K562 (cell line): Measurements from ENCODE around the gene ZSWIM4. TPM values are rescaled to one million over a fixed set of nuclear protein-coding genes. Genes with fewer than 3 reads are reported as not detected.
A peak's percentile ranks its signal among the peaks of the same experiment; 100 is the strongest.

Experiments used
- CBX3 ChIP-seq, 2 experiments: IDR thresholded peaks; 1 replicate in 1 of 2; 2 replicates in 1 of 2; pipeline ENCODE4 v1.6.1; 2012; ENCODE audit warnings: inconsistent platforms in 2 of 2, low read length in 2 of 2, borderline replicate concordance in 1 of 2, control low read depth in 1 of 2
- CREM ChIP-seq: IDR thresholded peaks from 2 replicates; pipeline ENCODE4 v1.6.1; 2014; ENCODE audit warnings: antibody characterized with exemption, low read depth
- GABPB2 ChIP-seq: fragments of 250-450 bp; sonication (Bioruptor Pico); conservative IDR thresholded peaks from 2 replicates; pipeline ENCODE4 v1.5.1; 2021; ENCODE audit warnings: mild to moderate bottlenecking
- JUN ChIP-seq, 2 experiments: sonication (generic) in 1 of 2; formaldehyde crosslinking in 1 of 2; IDR thresholded peaks; 2 replicates each; pipeline versions ENCODE4 v1.6.1 to v1.8.0; 2012 to 2022; ENCODE audit warnings: borderline replicate concordance in 2 of 2, mild to moderate bottlenecking in 2 of 2, improper control_type of control experiment in 1 of 2, low read depth in 1 of 2, low read length in 1 of 2, missing genetic modification reagents in 1 of 2
- KAT7 ChIP-seq: sonication (generic); formaldehyde crosslinking; IDR thresholded peaks from 2 replicates; pipeline ENCODE4 v1.8.0; 2022; ENCODE audit warnings: missing genetic modification reagents, mild to moderate bottlenecking, borderline replicate concordance
- KDM5B ChIP-seq: fragments of 200-600 bp; sonication (generic); IDR thresholded peaks from 2 replicates; pipeline ENCODE4 v1.6.1; 2012; ENCODE audit warnings: low read depth, mild to moderate bottlenecking, moderate library complexity, low read length, control low read depth, inconsistent platforms; ENCODE audit not compliant: insufficient replicate concordance
- LEF1 ChIP-seq: fragments of 450-650 bp; IDR thresholded peaks from 2 replicates; pipeline ENCODE4 v1.6.1; 2016; ENCODE audit warnings: mild to moderate bottlenecking
- MECOM ChIP-seq: fragments of 250-450 bp; sonication (Bioruptor Pico); IDR thresholded peaks from 2 replicates; pipeline ENCODE4 v1.8.0; 2022; ENCODE audit warnings: inconsistent platforms
- POLR2G ChIP-seq: fragments of 200-400 bp; formaldehyde crosslinking; IDR thresholded peaks from 2 replicates; pipeline ENCODE4 v1.6.1; 2017; ENCODE audit warnings: low read depth, mild to moderate bottlenecking, antibody characterized with exemption, low read length, moderate library complexity
- SREBF2 ChIP-seq: sonication (generic); formaldehyde crosslinking; IDR thresholded peaks from 2 replicates; pipeline ENCODE4 v1.4.0; 2020; ENCODE audit warnings: mild to moderate bottlenecking, missing genetic modification reagents
- SUPT5H ChIP-seq: fragments of 450-650 bp; IDR thresholded peaks from 2 replicates; pipeline ENCODE4 v1.6.1; 2016
- ZKSCAN1 ChIP-seq: fragments of 150-350 bp; IDR thresholded peaks from 2 replicates; pipeline ENCODE4 v1.6.1; 2016; ENCODE audit warnings: low read depth, low read length
- ZNF133 ChIP-seq: fragments of 250-450 bp; sonication (Bioruptor Pico); IDR thresholded peaks from 2 replicates; pipeline ENCODE4 v1.4.0; 2020; ENCODE audit warnings: mild to moderate bottlenecking
- ZNF551 ChIP-seq: fragments of 250-450 bp; sonication (Bioruptor Pico); IDR thresholded peaks from 2 replicates; pipeline ENCODE4 v1.5.0; 2021; ENCODE audit warnings: mild to moderate bottlenecking, moderate library complexity
- ZNF75A ChIP-seq: fragments of 450-650 bp; formaldehyde crosslinking; IDR thresholded peaks from 2 replicates; pipeline ENCODE4 v1.4.0; 2020; ENCODE audit warnings: mild to moderate bottlenecking
- polyA plus RNA-seq, 8 experiments: library from polyadenylated mRNA; depleted of rRNA in 4 of 8; stranded (reverse) in 5 of 8; unstranded in 3 of 8; fragments of >200 nt; fragmentation: Nextera tagmentation in 2 of 8; fragmentation: Illumina TruSeq in 1 of 8; extraction: Ambion mirVana in 2 of 8; extraction: Trizol in 1 of 8; gene quantifications; 2 replicates each; pipeline versions ENCODE4 v1.2.1 to v1.2.3, GENCODE V29; 2011 to 2014; ENCODE audit warnings: inconsistent platforms in 1 of 8, missing spikeins in 1 of 8
- total RNA-seq, 7 experiments: library from RNA; depleted of rRNA in 6 of 7; stranded (reverse); fragments of >200 nt in 6 of 7; fragmentation: Illumina TruSeq in 2 of 7; extraction: Trizol in 2 of 7; gene quantifications; 2 replicates each; pipeline versions ENCODE4 v1.2.1 to v1.2.3, GENCODE V29; 2011 to 2021; ENCODE audit warnings: low replicate concordance in 1 of 7
- TF ChIP-seq, protein P1 (sequence below): fragments of 200-800 bp; sonication (Bioruptor generic); IDR thresholded peaks from 2 replicates; pipeline ENCODE4 v1.6.1; 2016; ENCODE audit warnings: missing genetic modification characterization, missing compliant biosample characterization
- TF ChIP-seq, protein P2 (sequence below): fragments of 250-450 bp; sonication (Bioruptor Pico); IDR thresholded peaks from 2 replicates; pipeline ENCODE4 v1.8.0; 2022; ENCODE audit warnings: moderate library complexity, mild to moderate bottlenecking, inconsistent platforms
- TF ChIP-seq, protein P3 (sequence below): sonication (generic); formaldehyde crosslinking; IDR thresholded peaks from 2 replicates; pipeline ENCODE4 v1.8.0; 2022; ENCODE audit warnings: mild to moderate bottlenecking, low read depth, missing genetic modification reagents
- TF ChIP-seq, protein P4 (sequence below): fragments of 200-800 bp; sonication (Bioruptor generic); IDR thresholded peaks from 2 replicates; pipeline ENCODE4 v1.6.1; 2017; ENCODE audit warnings: missing genetic modification characterization, missing compliant biosample characterization

ZSWIM4 gene
- total and polyA plus RNA-seq, 9 of the 15 experiments (the other 6 are each of a cell fraction or from before 2014, with no cell fraction given): 0.25 to 3.7 (median 0.79) TPM; not detected in 2

DNA sequence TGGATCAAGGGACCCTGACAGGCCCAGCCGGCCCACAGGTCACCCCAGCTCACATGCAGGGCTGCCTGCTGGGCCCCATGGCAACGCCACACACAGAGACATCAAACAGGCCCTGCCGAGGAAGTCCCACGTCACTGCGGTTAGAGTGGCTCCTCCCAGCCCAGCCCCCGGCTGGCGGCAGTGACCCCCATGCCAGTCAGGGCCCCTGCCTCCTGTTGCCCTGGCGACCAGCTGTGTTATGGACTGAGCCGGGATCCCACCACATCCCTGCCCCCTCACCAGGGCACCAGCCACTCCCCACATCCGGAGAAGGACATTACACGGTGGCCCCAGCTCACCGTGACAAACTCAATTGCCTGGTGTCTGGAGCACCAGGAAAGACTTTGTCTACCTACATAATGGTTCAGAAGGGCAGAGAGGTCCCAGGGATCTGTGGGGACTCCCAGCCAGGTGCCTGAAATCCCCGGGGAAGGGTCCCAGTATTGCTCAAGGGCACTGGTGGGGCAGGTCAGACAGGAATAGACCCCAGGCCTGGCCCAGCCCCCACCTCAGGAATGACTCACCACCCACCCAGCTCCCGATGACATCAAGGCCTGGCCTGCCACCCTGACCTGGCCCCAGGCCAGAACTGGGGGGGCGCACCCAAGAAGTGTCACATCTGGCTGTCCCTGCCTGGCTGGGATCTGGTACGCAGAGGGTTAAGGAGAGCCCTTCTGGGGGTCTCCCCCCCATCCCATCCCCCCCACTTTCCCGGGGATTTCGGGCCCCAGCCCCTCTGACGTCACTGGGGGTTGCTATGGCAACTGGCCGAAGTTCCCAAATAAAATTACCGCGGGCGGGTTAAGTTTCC, 51.5 kb downstream of the ZSWIM4 start (continued):
- TF ChIP-seq, protein P1, sequence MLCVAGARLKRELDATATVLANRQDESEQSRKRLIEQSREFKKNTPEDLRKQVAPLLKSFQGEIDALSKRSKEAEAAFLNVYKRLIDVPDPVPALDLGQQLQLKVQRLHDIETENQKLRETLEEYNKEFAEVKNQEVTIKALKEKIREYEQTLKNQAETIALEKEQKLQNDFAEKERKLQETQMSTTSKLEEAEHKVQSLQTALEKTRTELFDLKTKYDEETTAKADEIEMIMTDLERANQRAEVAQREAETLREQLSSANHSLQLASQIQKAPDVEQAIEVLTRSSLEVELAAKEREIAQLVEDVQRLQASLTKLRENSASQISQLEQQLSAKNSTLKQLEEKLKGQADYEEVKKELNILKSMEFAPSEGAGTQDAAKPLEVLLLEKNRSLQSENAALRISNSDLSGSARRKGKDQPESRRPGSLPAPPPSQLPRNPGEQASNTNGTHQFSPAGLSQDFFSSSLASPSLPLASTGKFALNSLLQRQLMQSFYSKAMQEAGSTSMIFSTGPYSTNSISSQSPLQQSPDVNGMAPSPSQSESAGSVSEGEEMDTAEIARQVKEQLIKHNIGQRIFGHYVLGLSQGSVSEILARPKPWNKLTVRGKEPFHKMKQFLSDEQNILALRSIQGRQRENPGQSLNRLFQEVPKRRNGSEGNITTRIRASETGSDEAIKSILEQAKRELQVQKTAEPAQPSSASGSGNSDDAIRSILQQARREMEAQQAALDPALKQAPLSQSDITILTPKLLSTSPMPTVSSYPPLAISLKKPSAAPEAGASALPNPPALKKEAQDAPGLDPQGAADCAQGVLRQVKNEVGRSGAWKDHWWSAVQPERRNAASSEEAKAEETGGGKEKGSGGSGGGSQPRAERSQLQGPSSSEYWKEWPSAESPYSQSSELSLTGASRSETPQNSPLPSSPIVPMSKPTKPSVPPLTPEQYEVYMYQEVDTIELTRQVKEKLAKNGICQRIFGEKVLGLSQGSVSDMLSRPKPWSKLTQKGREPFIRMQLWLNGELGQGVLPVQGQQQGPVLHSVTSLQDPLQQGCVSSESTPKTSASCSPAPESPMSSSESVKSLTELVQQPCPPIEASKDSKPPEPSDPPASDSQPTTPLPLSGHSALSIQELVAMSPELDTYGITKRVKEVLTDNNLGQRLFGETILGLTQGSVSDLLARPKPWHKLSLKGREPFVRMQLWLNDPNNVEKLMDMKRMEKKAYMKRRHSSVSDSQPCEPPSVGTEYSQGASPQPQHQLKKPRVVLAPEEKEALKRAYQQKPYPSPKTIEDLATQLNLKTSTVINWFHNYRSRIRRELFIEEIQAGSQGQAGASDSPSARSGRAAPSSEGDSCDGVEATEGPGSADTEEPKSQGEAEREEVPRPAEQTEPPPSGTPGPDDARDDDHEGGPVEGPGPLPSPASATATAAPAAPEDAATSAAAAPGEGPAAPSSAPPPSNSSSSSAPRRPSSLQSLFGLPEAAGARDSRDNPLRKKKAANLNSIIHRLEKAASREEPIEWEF (CRISPR knock-in tag): peak; percentile 67; the same call in 1 of the 2 replicates
- TF ChIP-seq SUPT5H: no peak; the same call in 1 of the 2 replicates
- TF ChIP-seq POLR2G: peak; percentile 7; the same call in 1 of the 2 replicates
- TF ChIP-seq CREM: peak; percentile 95
- no peak for TF ChIP-seq GABPB2 (CRISPR knock-in tag)
- TF ChIP-seq JUN (IDR thresholded peaks at IDR 0.05; ENCODE audit: borderline replicate concordance, low read depth, low read length): peak; percentile 97
- TF ChIP-seq JUN (CRISPR knock-in tag; IDR thresholded peaks at IDR 0.05; ENCODE audit: borderline replicate concordance): no peak; the same call in 1 of the 2 replicates
- TF ChIP-seq SREBF2 (CRISPR knock-in tag): no peak
- TF ChIP-seq KAT7 (CRISPR knock-in tag): peak; percentile 78
- TF ChIP-seq ZNF133 (CRISPR knock-in tag): no peak
- TF ChIP-seq, protein P2, sequence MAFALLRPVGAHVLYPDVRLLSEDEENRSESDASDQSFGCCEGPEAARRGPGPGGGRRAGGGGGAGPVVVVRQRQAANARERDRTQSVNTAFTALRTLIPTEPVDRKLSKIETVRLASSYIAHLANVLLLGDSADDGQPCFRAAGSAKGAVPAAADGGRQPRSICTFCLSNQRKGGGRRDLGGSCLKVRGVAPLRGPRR (CRISPR knock-in tag): no peak
- TF ChIP-seq LEF1: peak; percentile 76
- TF ChIP-seq, protein P3, sequence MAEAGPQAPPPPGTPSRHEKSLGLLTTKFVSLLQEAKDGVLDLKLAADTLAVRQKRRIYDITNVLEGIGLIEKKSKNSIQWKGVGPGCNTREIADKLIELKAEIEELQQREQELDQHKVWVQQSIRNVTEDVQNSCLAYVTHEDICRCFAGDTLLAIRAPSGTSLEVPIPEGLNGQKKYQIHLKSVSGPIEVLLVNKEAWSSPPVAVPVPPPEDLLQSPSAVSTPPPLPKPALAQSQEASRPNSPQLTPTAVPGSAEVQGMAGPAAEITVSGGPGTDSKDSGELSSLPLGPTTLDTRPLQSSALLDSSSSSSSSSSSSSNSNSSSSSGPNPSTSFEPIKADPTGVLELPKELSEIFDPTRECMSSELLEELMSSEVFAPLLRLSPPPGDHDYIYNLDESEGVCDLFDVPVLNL (CRISPR knock-in tag): no peak
- peak; percentile 49; the same call in 1 of the 2 replicates for TF ChIP-seq MECOM (CRISPR knock-in tag)
- TF ChIP-seq ZNF551: no peak
- no peak for TF ChIP-seq CBX3 (IDR thresholded peaks at IDR 0.05; ENCODE audit: borderline replicate concordance in 1 of 2, low read length in 2 of 2)
- TF ChIP-seq ZKSCAN1: no peak; the same call in 1 of the 2 replicates
- TF ChIP-seq ZNF75A: no peak
- TF ChIP-seq KDM5B: no peak
- TF ChIP-seq, protein P4, sequence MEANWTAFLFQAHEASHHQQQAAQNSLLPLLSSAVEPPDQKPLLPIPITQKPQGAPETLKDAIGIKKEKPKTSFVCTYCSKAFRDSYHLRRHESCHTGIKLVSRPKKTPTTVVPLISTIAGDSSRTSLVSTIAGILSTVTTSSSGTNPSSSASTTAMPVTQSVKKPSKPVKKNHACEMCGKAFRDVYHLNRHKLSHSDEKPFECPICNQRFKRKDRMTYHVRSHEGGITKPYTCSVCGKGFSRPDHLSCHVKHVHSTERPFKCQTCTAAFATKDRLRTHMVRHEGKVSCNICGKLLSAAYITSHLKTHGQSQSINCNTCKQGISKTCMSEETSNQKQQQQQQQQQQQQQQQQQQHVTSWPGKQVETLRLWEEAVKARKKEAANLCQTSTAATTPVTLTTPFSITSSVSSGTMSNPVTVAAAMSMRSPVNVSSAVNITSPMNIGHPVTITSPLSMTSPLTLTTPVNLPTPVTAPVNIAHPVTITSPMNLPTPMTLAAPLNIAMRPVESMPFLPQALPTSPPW (CRISPR knock-in tag): peak; percentile 90
